Measurements from ENCODE around the gene MOB3B.
A peak's percentile ranks its signal among the peaks of the same experiment; 100 is the strongest.

The MOB3B gene

GRCh38 chr9:27385606-27386322, 143.8 kb downstream of the MOB3B start:
- DNase-seq: peak; percentile 96

GRCh38 chr9:27384262-27385014, 145.2 kb downstream of the MOB3B start:
- DNase-seq: no peak

GRCh38 chr9:27383524-27383923, 146.1 kb downstream of the MOB3B start:
- no peak for DNase-seq

- DNase-seq: no peak
Measured at GRCh38 chr9:27382975-27383374, 146.6 kb downstream of the MOB3B start.

GRCh38 chr9:27382308-27382707, 147.3 kb downstream of the MOB3B start:
- no peak for DNase-seq

GRCh38 chr9:27379311-27380251, 150.0 kb downstream of the MOB3B start:
- DNase-seq: no peak

GRCh38 chr9:27377811-27378456, 151.7 kb downstream of the MOB3B start:
- DNase-seq: no peak

- DNase-seq: no peak
Measured at GRCh38 chr9:27377147-27377807, 152.3 kb downstream of the MOB3B start.

GRCh38 chr9:27373851-27374250, 155.8 kb downstream of the MOB3B start:
- DNase-seq: no peak

- DNase-seq: no peak
Measured at GRCh38 chr9:27372615-27373014, 157.0 kb downstream of the MOB3B start.

GRCh38 chr9:27371382-27371781, 158.2 kb downstream of the MOB3B start:
- no peak for DNase-seq

- no peak for DNase-seq
Measured at GRCh38 chr9:27369591-27369990, 160.0 kb downstream of the MOB3B start.

GRCh38 chr9:27368316-27368985, 161.2 kb downstream of the MOB3B start:
- DNase-seq: no peak

GRCh38 chr9:27367921-27368315, 161.7 kb downstream of the MOB3B start:
- DNase-seq: no peak

- DNase-seq: no peak
Measured at GRCh38 chr9:27367175-27367798, 162.3 kb downstream of the MOB3B start.

GRCh38 chr9:27365707-27366376, 163.8 kb downstream of the MOB3B start:
- no peak for DNase-seq

GRCh38 chr9:27362447-27363210, 167.0 kb downstream of the MOB3B start:
- peak; percentile 53 for DNase-seq

- DNase-seq: no peak
Measured at GRCh38 chr9:27361492-27361891, 168.1 kb downstream of the MOB3B start.

GRCh38 chr9:27359763-27360162, 169.9 kb downstream of the MOB3B start:
- no peak for DNase-seq

- no peak for DNase-seq
Measured at GRCh38 chr9:27358007-27358406, 171.6 kb downstream of the MOB3B start.

Measured in NCI-H1105 treated with DMSO at 0.1 percent for 48 hours (cell line).